ENCODE results near the gene SLC39A5. TPM values are rescaled to one million over a fixed set of nuclear protein-coding genes. Genes with fewer than 3 reads are reported as not detected.
"Not testable (repeated sequence)": the region's sequence is repeated elsewhere in the genome, so short reads cannot be mapped to it uniquely, and the experiment has no call there.

SLC39A5 gene
- total RNA-seq, 3 donors from 2014 or later: 88.4 to 298 (median 129) TPM

GRCh38 chr12:56282579-56282978 is 52.7 kb downstream of the SLC39A5 start:
- H3K4me3 ChIP-seq: no peak overlapping the region
- DNase-seq: no peak
- no peak for ATAC-seq
- H3K9me3 ChIP-seq: no peaks in the 10 kb centered on the region
- H3K36me3 ChIP-seq (ENCODE audit: low read depth): peaks cover 28% of the 10 kb centered on the region
- H3K4me1 ChIP-seq (ENCODE audit: low read depth): no peaks in the 10 kb centered on the region
- intact Hi-C loops (cut with DNase I, micrococcal nuclease): no loop called here
- TF ChIP-seq, protein P1, sequence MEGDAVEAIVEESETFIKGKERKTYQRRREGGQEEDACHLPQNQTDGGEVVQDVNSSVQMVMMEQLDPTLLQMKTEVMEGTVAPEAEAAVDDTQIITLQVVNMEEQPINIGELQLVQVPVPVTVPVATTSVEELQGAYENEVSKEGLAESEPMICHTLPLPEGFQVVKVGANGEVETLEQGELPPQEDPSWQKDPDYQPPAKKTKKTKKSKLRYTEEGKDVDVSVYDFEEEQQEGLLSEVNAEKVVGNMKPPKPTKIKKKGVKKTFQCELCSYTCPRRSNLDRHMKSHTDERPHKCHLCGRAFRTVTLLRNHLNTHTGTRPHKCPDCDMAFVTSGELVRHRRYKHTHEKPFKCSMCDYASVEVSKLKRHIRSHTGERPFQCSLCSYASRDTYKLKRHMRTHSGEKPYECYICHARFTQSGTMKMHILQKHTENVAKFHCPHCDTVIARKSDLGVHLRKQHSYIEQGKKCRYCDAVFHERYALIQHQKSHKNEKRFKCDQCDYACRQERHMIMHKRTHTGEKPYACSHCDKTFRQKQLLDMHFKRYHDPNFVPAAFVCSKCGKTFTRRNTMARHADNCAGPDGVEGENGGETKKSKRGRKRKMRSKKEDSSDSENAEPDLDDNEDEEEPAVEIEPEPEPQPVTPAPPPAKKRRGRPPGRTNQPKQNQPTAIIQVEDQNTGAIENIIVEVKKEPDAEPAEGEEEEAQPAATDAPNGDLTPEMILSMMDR (IDR thresholded peaks at IDR 0.05): no peak

DNA sequence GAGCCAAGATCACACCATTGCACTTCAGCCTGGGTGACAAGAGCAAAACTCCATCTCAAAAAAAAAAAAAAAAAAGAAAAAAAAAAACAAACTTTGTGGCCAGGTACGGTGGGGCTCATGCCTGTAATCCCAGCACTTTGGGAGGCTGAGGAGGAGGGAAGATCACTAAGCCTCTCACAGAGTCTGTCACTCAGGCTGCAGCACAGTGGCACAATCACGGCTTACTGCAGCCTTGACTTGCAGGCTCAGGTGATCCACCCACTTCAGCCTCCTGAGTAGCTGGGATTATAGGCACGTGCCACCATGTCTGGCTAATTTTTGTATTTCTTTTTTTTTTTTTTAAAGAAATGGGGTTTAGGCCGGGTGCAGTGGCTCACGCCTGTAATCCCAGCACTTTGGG is 54.4 kb downstream of the SLC39A5 start:
- intact Hi-C loops (cut with DNase I, micrococcal nuclease); H3K9me3 ChIP-seq; H3K4me3 ChIP-seq; H3K4me1 ChIP-seq (ENCODE audit: low read depth); DNase-seq; ATAC-seq: not testable (repeated sequence)
- H3K36me3 ChIP-seq (ENCODE audit: low read depth): peaks cover 22% of the 10 kb centered on the region

DNA sequence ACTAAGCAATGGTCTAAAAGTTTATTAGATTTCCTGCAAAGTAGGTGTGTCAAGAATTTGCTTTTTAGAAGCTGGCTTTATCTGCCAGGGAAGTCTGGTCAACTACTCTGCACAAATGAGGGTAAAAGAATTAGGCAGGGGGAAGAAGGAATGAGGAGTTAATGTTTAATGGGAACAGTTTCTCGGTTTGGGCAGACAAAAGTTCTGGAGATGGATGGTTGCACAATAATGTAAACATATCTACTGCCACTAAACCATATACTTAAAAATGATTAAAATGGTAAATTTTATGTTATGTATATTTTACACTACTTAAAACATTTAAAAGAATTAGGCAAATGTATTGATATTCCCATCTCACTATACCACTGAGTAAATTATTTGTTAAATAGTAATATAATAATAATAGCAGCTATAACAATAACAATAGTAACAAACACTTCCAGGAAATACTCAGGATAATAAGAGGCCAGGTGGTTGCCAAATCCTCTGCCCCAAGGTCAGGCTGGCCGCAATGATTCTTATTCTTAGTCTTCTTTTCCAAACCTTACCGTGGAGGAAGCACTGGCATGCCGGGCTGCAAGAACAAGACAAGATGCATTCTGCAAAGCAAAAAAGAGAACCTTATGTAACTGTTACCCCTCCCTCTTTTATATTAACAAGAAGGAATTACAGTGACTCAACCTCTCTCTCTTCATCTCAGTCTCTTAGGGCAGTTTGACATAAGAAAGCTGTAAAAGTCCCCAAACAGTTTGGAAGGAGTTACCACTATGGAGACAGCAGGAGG is 56.4 kb downstream of the SLC39A5 start:
- DNase-seq (no peak), ATAC-seq (no peak)
- Histone ChIP-seq H3K4me3 (no peak overlapping the region), H3K9me3 (no peaks in the 10 kb centered on the region), H3K36me3 (ENCODE audit: low read depth) (peaks cover 16% of the 10 kb centered on the region), H3K4me1 (ENCODE audit: low read depth) (no peaks in the 10 kb centered on the region)
- TF ChIP-seq, protein P1 (IDR thresholded peaks at IDR 0.05): no peak
- intact Hi-C loops (cut with DNase I, micrococcal nuclease): no loop called here

Other genes starting within 250 kb of the SLC39A5 start
- gene SUOX, start 232.8 kb upstream of the SLC39A5 start, total RNA-seq: 10 to 100 TPM; 29.2 to 32.0 (median 30.4) TPM
- 1 to 10 TPM; 3.5 to 9.1 (median 7.2) TPM for gene IKZF4, start 209.0 kb upstream of the SLC39A5 start, total RNA-seq
- 10 to 100 TPM; 28.8 to 81.1 (median 34.5) TPM for gene RPS26, start 188.1 kb upstream of the SLC39A5 start, total RNA-seq
- gene ERBB3, start 149.9 kb upstream of the SLC39A5 start, total RNA-seq: 100 to 1,000 TPM; 136 to 423 (median 212) TPM
- gene PA2G4, start 125.5 kb upstream of the SLC39A5 start, total RNA-seq: 10 to 100 TPM; 61.7 to 94.9 (median 90.3) TPM
- gene RPL41, start 113.4 kb upstream of the SLC39A5 start, total RNA-seq: 1,000 to 10,000 TPM; 2,763 to 3,198 (median 3,152) TPM
- gene ZC3H10, start 111.8 kb upstream of the SLC39A5 start, total RNA-seq: 10 to 100 TPM in 1 of 3 donors, 1 to 10 TPM in 2; 5.0 to 11.8 (median 5.4) TPM
- 10 to 100 TPM; 44.9 to 75.7 (median 52.0) TPM for gene ESYT1, start 101.8 kb upstream of the SLC39A5 start, total RNA-seq
- 10 to 100 TPM; 13.0 to 39.8 (median 22.7) TPM for gene MYL6B, start 77.5 kb upstream of the SLC39A5 start, total RNA-seq
- 1,000 to 10,000 TPM; 1,884 to 3,185 (median 1,894) TPM for gene MYL6, start 71.7 kb upstream of the SLC39A5 start, total RNA-seq
- gene SMARCC2, start 40.6 kb upstream of the SLC39A5 start, total RNA-seq: 100 to 1,000 TPM in 2 of 3 donors, 10 to 100 TPM in 1; 91.7 to 163 (median 116) TPM
- gene RNF41, start 8.1 kb upstream of the SLC39A5 start, total RNA-seq: 10 to 100 TPM; 30.4 to 51.5 (median 32.1) TPM
- gene NABP2, start 5.7 kb upstream of the SLC39A5 start, total RNA-seq: 10 to 100 TPM; 22.2 to 37.3 (median 30.2) TPM
- gene ANKRD52, start 28.3 kb downstream of the SLC39A5 start, total RNA-seq: 10 to 100 TPM; 35.6 to 53.8 (median 43.1) TPM
- gene COQ10A, start 36.9 kb downstream of the SLC39A5 start, total RNA-seq: 10 to 100 TPM in 1 of 3 donors, 1 to 10 TPM in 2; 4.0 to 12.7 (median 5.3) TPM
- gene CS, start 70.3 kb downstream of the SLC39A5 start, total RNA-seq: 100 to 1,000 TPM; 261 to 344 (median 332) TPM
- gene CNPY2, start 85.9 kb downstream of the SLC39A5 start, total RNA-seq: 10 to 100 TPM; 75.5 to 79.3 (median 77.7) TPM
- 10 to 100 TPM; 61.4 to 73.5 (median 61.9) TPM for gene PAN2, start 103.9 kb downstream of the SLC39A5 start, total RNA-seq
- gene IL23A, start 108.8 kb downstream of the SLC39A5 start, total RNA-seq: under 1 TPM in 1 of 3 donors, not detected in 2; 0.55 TPM
- gene STAT2, start 130.1 kb downstream of the SLC39A5 start, total RNA-seq: 100 to 1,000 TPM in 1 of 3 donors, 10 to 100 TPM in 2; 82.9 to 112 (median 95.7) TPM
- gene APOF, start 132.8 kb downstream of the SLC39A5 start, total RNA-seq: not detected
- gene TIMELESS, start 219.4 kb downstream of the SLC39A5 start, total RNA-seq: 10 to 100 TPM in 1 of 3 donors, 1 to 10 TPM in 2; 7.7 to 14.3 (median 8.4) TPM
- not detected for gene MIP, start 224.6 kb downstream of the SLC39A5 start, total RNA-seq
- gene SPRYD4, start 238.5 kb downstream of the SLC39A5 start, total RNA-seq: 1 to 10 TPM; 4.3 to 5.2 (median 4.9) TPM